ENCODE data around the gene MLLT6.

DNA sequence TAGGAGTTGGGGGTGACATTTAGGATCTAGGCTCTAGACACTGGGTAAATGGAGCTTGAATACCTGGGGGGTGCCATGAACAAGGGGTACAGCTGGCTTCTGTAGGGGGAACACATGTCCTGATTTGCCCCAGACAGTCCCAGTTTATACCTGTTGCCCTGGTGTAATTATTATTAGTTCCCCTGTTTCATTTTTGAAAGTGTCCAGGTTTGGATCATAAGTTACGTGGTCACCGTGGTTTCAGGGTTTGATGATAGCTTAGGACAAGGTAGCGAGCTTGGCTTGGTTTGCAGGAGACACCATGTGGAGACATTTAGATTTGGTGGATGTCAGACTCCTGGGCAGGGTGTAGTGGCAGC, 5.5 kb downstream of the MLLT6 start:
- TF ChIP-seq POLR2A (IDR thresholded peaks at IDR 0.05): no peak
- TF ChIP-seq, protein P1, sequence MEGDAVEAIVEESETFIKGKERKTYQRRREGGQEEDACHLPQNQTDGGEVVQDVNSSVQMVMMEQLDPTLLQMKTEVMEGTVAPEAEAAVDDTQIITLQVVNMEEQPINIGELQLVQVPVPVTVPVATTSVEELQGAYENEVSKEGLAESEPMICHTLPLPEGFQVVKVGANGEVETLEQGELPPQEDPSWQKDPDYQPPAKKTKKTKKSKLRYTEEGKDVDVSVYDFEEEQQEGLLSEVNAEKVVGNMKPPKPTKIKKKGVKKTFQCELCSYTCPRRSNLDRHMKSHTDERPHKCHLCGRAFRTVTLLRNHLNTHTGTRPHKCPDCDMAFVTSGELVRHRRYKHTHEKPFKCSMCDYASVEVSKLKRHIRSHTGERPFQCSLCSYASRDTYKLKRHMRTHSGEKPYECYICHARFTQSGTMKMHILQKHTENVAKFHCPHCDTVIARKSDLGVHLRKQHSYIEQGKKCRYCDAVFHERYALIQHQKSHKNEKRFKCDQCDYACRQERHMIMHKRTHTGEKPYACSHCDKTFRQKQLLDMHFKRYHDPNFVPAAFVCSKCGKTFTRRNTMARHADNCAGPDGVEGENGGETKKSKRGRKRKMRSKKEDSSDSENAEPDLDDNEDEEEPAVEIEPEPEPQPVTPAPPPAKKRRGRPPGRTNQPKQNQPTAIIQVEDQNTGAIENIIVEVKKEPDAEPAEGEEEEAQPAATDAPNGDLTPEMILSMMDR (IDR thresholded peaks at IDR 0.05 in 8 of 11, conservative IDR thresholded peaks at IDR 0.05 in 3 of 11): no peak
